HG03045 (cell line): ENCODE measurements around the gene NAV2.

Experiments used
- ATAC-seq: cut with Tn5 transposase; IDR thresholded peaks from one replicate; pipeline ENCODE4 v1.9.1; 2021; ENCODE audit warnings: mild to moderate bottlenecking, moderate library complexity; ENCODE audit not compliant: unreplicated experiment

The NAV2 gene

GRCh38 chr11:20048246-20048645, 335.6 kb downstream of the NAV2 start:
- no peak for ATAC-seq

- ATAC-seq: no peak
These were observed 336.1 kb downstream of the NAV2 start for GRCh38 chr11:20048707-20049106.

- no peak for ATAC-seq
These were observed 336.6 kb downstream of the NAV2 start for GRCh38 chr11:20049231-20049630.

- ATAC-seq: no peak
These were observed 337.4 kb downstream of the NAV2 start for GRCh38 chr11:20050048-20050447.

- no peak for ATAC-seq
These were observed 338.1 kb downstream of the NAV2 start for GRCh38 chr11:20050551-20051333.

GRCh38 chr11:20051469-20052399, 339.1 kb downstream of the NAV2 start:
- no peak for ATAC-seq

- no peak for ATAC-seq
These were observed 340.9 kb downstream of the NAV2 start for GRCh38 chr11:20053572-20053971.

GRCh38 chr11:20054584-20054983, 341.9 kb downstream of the NAV2 start:
- no peak for ATAC-seq

GRCh38 chr11:20055312-20055711, 342.7 kb downstream of the NAV2 start:
- ATAC-seq: no peak

- no peak for ATAC-seq
These were observed 343.7 kb downstream of the NAV2 start for GRCh38 chr11:20056109-20056949.

- ATAC-seq: no peak
These were observed 344.6 kb downstream of the NAV2 start for GRCh38 chr11:20056950-20057943.

- ATAC-seq: no peak
These were observed 346.3 kb downstream of the NAV2 start for GRCh38 chr11:20058749-20059458.

- no peak for ATAC-seq
These were observed 347.0 kb downstream of the NAV2 start for GRCh38 chr11:20059587-20060021.

GRCh38 chr11:20060181-20060580, 347.5 kb downstream of the NAV2 start:
- no peak for ATAC-seq

- no peak for ATAC-seq
These were observed 348.1 kb downstream of the NAV2 start for GRCh38 chr11:20060647-20061205.

GRCh38 chr11:20061776-20062175, 349.1 kb downstream of the NAV2 start:
- ATAC-seq: no peak

- no peak for ATAC-seq
These were observed 352.3 kb downstream of the NAV2 start for GRCh38 chr11:20064961-20065405.

GRCh38 chr11:20065406-20065805, 352.8 kb downstream of the NAV2 start:
- no peak for ATAC-seq
